ENCODE results near the gene RTBDN. TPM values are rescaled to one million over a fixed set of nuclear protein-coding genes. Genes with fewer than 3 reads are reported as not detected.
"Not testable (repeated sequence)": the region's sequence is repeated elsewhere in the genome, so short reads cannot be mapped to it uniquely, and the experiment has no call there.

RTBDN gene
- total RNA-seq, 1 donor from 2014 or later: not detected

GRCh38 chr19:12847159-12848139 lies 13.1 kb upstream of the RTBDN start:
- Mint-ChIP-seq H3K27ac (no peak overlapping the region), H3K9me3 (no peaks in the 10 kb centered on the region), H3K36me3 (peaks cover 2% of the 10 kb centered on the region), H3K4me3 (peak overlapping the region; percentile 58), H3K27me3 (ENCODE audit: insufficient read depth, low read depth) (peaks cover 9% of the 10 kb centered on the region), H3K4me1 (peaks cover 7% of the 10 kb centered on the region)
- Histone ChIP-seq H3K4me1 (no peaks in the 10 kb centered on the region), H3K4me2 (peak overlapping the region; percentile 69), H2AFZ (replicated peaks) (peak overlapping the region; percentile 86), H3K79me2 (ENCODE audit: low read depth) (no peaks in the 10 kb centered on the region), H4K20me1 (ENCODE audit: low read depth) (peaks cover 4% of the 10 kb centered on the region), H3K9ac (no peak overlapping the region), H3K4me3 (peak overlapping the region; percentile 14), H3K27me3 (peaks cover 13% of the 10 kb centered on the region), H3K9me3 (ENCODE audit: low read depth) (no peaks in the 10 kb centered on the region), H3K27ac (no peak overlapping the region), H3F3A (ENCODE audit: low read depth) (peaks cover 15% of the 10 kb centered on the region), H3K36me3 (no peaks in the 10 kb centered on the region)
- TF ChIP-seq EZH2 (IDR thresholded peaks at IDR 0.05) (no peak), CTCF (IDR thresholded peaks at IDR 0.05) (peak; percentile 96)
- DNase-seq (ENCODE audit: low spot score): peak; percentile 92

DNA sequence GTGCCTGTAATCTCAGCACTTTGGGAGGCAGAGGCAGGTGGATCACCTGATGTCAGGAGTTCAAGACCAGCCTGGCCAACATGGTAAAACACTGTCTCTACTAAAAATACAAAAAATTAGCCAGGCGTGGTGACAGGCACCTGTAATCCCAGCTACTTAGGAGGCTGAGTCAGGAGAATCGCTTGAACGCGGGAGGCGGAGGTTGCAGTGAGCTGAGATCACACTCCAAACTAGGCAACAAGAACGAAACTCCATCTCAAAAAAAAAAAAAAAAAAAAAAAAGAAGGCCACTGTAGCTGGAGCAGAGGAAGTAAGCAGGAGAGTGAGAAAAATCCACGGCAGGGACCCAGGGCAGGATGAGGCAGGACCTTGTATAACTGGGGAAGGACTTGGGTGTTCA lies 12.2 kb upstream of the RTBDN start:
- not testable (repeated sequence) for H3K36me3 ChIP-seq; H3K9me3 ChIP-seq (ENCODE audit: low read depth); DNase-seq (ENCODE audit: low spot score); H3K4me2 ChIP-seq; H3K27ac ChIP-seq; H2AFZ ChIP-seq (replicated peaks); H3K27ac Mint-ChIP-seq; H3K36me3 Mint-ChIP-seq; H3K4me3 Mint-ChIP-seq; H3K79me2 ChIP-seq (ENCODE audit: low read depth); H3K9me3 Mint-ChIP-seq; H4K20me1 ChIP-seq (ENCODE audit: low read depth); H3K9ac ChIP-seq; H3K4me1 ChIP-seq; H3K4me3 ChIP-seq
- peaks cover 14% of the 10 kb centered on the region for H3K27me3 Mint-ChIP-seq (ENCODE audit: insufficient read depth, low read depth)
- H3K4me1 Mint-ChIP-seq: peaks cover 12% of the 10 kb centered on the region
- H3F3A ChIP-seq (ENCODE audit: low read depth): peaks cover 18% of the 10 kb centered on the region
- peaks cover 13% of the 10 kb centered on the region for H3K27me3 ChIP-seq

DNA sequence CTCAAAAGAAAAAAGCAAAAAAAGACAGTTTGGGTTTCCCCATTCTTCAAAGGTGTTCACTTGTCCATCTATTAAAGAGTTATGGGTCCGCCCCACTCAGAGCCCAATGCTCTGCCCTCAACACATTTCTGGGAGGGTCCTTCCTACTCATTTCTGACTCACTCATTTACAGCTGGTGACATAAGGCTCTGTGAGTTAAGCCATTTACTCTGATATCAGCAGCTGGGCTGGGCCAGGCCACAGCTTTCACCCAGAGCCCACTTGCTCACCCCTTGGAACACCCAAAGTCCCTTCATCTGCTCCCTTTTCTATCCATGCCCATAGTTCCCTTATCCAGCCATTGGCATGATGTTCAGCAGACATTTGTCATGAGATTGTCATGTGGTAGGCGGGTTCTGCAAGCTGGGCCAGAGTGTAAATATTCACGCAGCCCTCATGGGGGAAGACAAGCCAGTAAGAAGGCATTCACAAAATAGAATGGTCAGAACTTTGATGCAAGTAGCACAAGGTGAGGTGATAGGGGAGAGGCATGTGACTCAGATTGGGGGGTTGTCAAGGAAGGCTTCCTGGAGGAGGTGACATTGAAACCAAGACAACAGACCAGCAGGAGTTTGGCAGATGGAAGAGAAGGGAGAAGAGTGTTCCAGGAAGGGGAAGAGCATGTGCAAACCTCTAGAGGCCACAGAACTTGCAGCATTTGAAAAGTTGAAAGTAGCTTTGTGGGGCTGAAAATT lies 9.8 kb upstream of the RTBDN start:
- DNase-seq (ENCODE audit: low spot score): no peak
- Histone ChIP-seq H3F3A (ENCODE audit: low read depth) (peaks cover 35% of the 10 kb centered on the region), H2AFZ (replicated peaks) (no peak overlapping the region), H3K9me3 (ENCODE audit: low read depth) (no peaks in the 10 kb centered on the region), H3K27ac (no peak overlapping the region), H3K4me3 (no peak overlapping the region), H3K4me1 (peaks cover 4% of the 10 kb centered on the region), H4K20me1 (ENCODE audit: low read depth) (peaks cover 14% of the 10 kb centered on the region), H3K9ac (no peak overlapping the region), H3K27me3 (peaks cover 18% of the 10 kb centered on the region), H3K36me3 (no peaks in the 10 kb centered on the region), H3K79me2 (ENCODE audit: low read depth) (no peaks in the 10 kb centered on the region), H3K4me2 (no peak overlapping the region)
- Mint-ChIP-seq H3K36me3 (peaks cover 4% of the 10 kb centered on the region), H3K27ac (no peak overlapping the region), H3K4me3 (no peak overlapping the region), H3K4me1 (peaks cover 32% of the 10 kb centered on the region), H3K9me3 (no peaks in the 10 kb centered on the region), H3K27me3 (ENCODE audit: insufficient read depth, low read depth) (peaks cover 28% of the 10 kb centered on the region)
- TF ChIP-seq EZH2phosphoT487 (IDR thresholded peaks at IDR 0.05) (no peak), CTCF (IDR thresholded peaks at IDR 0.05) (no peak), EZH2 (IDR thresholded peaks at IDR 0.05) (no peak)

All from neural progenitor cell (in vitro differentiated cells).